Loucy (cell line): ENCODE results near the gene MARK3.
"Not testable (repeated sequence)": the region's sequence is repeated elsewhere in the genome, so short reads cannot be mapped to it uniquely, and the experiment has no call there.

ENCODE experiments used
- H2AFZ ChIP-seq: fragments of 200-600 bp; sonication (generic); 2 replicates; pipeline ENCODE4 v1.6.0; 2016; ENCODE audit warnings: antibody characterized with exemption, mild to moderate bottlenecking, low read length, moderate library complexity
- H3F3A ChIP-seq: fragments of 200-600 bp; 2 replicates; pipeline ENCODE4 v1.6.0; 2016; ENCODE audit warnings: antibody characterized with exemption, low read depth, mild to moderate bottlenecking
- H3K27me3 ChIP-seq: fragments of 200-600 bp; sonication (generic); 2 replicates; pipeline ENCODE4 v1.6.1; 2014; ENCODE audit warnings: low read length, mild to moderate bottlenecking; ENCODE audit not compliant: insufficient read depth, poor library complexity, severe bottlenecking
- H3K36me3 ChIP-seq: fragments of 200-600 bp; sonication (generic); 2 replicates; pipeline ENCODE4 v1.6.1; 2016; ENCODE audit warnings: low read length; ENCODE audit not compliant: insufficient read depth
- H3K4me1 ChIP-seq: fragments of 200-600 bp; sonication (generic); 2 replicates; pipeline ENCODE4 v1.5.1; 2014; ENCODE audit warnings: low read length, mild to moderate bottlenecking; ENCODE audit not compliant: insufficient read depth, poor library complexity, severe bottlenecking
- H3K4me2 ChIP-seq: fragments of 200-600 bp; sonication (generic); 2 replicates; pipeline ENCODE4 v1.6.0; 2014; ENCODE audit warnings: antibody characterized with exemption, low read length, low read depth, mild to moderate bottlenecking; ENCODE audit not compliant: poor library complexity, severe bottlenecking
- H3K4me3 ChIP-seq: fragments of 200-600 bp; sonication (generic); 2 replicates; pipeline ENCODE4 v1.5.1; 2014; ENCODE audit warnings: low read length, mild to moderate bottlenecking, mixed read lengths; ENCODE audit not compliant: poor library complexity, severe bottlenecking
- H3K79me2 ChIP-seq: fragments of 200-600 bp; sonication (generic); 2 replicates; pipeline ENCODE4 v1.6.1; 2014; ENCODE audit warnings: low read length; ENCODE audit not compliant: insufficient read depth
- H3K9ac ChIP-seq: fragments of 200-600 bp; sonication (generic); 2 replicates; pipeline ENCODE4 v1.6.0; 2014; ENCODE audit warnings: mild to moderate bottlenecking, low read depth, low read length, moderate library complexity; ENCODE audit not compliant: poor library complexity, severe bottlenecking
- H3K9me2 ChIP-seq: fragments of 200-600 bp; sonication (generic); replicated peaks from 2 replicates; pipeline ENCODE4 v1.6.1; 2016; ENCODE audit warnings: low read depth, low read length, mixed read lengths
- H3K9me3 ChIP-seq: fragments of 200-600 bp; sonication (generic); 2 replicates; pipeline ENCODE4 v1.6.1; 2014; ENCODE audit warnings: mild to moderate bottlenecking, antibody characterized with exemption, low read length, low read depth; ENCODE audit not compliant: insufficient read depth
- H4K20me1 ChIP-seq: fragments of 200-600 bp; sonication (generic); 2 replicates; pipeline ENCODE4 v1.6.0; 2014; ENCODE audit warnings: antibody characterized with exemption, low read length, mild to moderate bottlenecking; ENCODE audit not compliant: insufficient read depth, poor library complexity, severe bottlenecking
- EZH2phosphoT487 ChIP-seq: fragments of 200-600 bp; IDR thresholded peaks from 2 replicates; pipeline ENCODE4 v1.6.1; 2018; ENCODE audit warnings: antibody characterized with exemption, mild to moderate bottlenecking, moderate library complexity, borderline replicate concordance
- TF ChIP-seq, protein P1 (sequence below): fragments of 200-600 bp; sonication (generic); conservative IDR thresholded peaks from 2 replicates; pipeline ENCODE4 v1.5.1; 2014; ENCODE audit warnings: mild to moderate bottlenecking, antibody characterized with exemption, low read length

The MARK3 gene

DNA sequence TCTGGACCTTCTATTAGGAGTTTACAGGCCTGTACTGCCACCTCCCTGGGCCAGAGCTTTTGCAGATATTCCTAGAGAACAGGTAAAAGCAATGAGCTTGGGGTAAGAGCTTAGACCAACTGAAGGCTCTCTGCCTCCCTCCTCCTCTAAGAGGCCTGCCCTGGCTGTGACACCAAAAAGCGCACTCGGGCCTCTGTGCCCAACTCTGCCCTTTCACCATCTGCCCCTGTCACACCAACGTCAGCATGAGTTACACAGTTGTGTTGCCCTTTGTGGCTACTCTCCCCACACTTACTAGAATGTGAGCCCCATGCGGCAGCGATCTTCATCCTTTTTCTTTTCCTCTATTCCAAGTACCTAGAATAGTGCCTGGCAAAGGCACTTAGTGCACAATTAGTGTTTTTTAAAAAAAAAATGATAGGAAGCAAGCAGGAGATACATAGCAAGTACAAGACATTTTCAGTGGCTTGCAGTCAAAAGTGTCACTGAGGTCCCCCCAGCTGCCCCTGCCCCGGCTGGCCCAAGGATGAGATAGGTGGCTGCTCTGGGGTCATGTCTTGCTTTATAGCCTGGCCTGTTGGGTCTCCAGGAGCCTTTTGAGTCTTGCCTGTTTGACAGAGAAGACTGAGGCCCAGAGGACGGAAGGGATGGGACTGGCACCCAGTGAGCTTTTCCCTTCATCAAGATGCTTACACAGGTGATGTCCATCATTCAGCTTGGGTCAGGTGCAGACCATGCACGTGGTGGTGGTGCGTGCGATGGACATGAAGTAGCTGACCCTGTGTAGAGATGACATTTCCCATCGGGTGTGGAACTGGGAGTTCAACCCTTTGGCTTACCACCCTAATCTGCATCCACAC lies 124.9 kb downstream of the MARK3 start:
- Histone ChIP-seq H2AFZ (no peak overlapping the region), H3K4me1 (no peaks in the 10 kb centered on the region), H3K9ac (no peak overlapping the region), H3K4me2 (no peak overlapping the region), H3K4me3 (no peak overlapping the region), H3K79me2 (no peaks in the 10 kb centered on the region), H3F3A (no peaks in the 10 kb centered on the region), H3K27me3 (no peaks in the 10 kb centered on the region), H3K9me2 (no peaks in the 10 kb centered on the region), H3K9me3 (no peaks in the 10 kb centered on the region), H4K20me1 (no peaks in the 10 kb centered on the region), H3K36me3 (peaks cover 4% of the 10 kb centered on the region; the same call in 1 of the 2 replicates)
- no peak for TF ChIP-seq EZH2phosphoT487
- TF ChIP-seq, protein P1, sequence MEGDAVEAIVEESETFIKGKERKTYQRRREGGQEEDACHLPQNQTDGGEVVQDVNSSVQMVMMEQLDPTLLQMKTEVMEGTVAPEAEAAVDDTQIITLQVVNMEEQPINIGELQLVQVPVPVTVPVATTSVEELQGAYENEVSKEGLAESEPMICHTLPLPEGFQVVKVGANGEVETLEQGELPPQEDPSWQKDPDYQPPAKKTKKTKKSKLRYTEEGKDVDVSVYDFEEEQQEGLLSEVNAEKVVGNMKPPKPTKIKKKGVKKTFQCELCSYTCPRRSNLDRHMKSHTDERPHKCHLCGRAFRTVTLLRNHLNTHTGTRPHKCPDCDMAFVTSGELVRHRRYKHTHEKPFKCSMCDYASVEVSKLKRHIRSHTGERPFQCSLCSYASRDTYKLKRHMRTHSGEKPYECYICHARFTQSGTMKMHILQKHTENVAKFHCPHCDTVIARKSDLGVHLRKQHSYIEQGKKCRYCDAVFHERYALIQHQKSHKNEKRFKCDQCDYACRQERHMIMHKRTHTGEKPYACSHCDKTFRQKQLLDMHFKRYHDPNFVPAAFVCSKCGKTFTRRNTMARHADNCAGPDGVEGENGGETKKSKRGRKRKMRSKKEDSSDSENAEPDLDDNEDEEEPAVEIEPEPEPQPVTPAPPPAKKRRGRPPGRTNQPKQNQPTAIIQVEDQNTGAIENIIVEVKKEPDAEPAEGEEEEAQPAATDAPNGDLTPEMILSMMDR = no peak

DNA sequence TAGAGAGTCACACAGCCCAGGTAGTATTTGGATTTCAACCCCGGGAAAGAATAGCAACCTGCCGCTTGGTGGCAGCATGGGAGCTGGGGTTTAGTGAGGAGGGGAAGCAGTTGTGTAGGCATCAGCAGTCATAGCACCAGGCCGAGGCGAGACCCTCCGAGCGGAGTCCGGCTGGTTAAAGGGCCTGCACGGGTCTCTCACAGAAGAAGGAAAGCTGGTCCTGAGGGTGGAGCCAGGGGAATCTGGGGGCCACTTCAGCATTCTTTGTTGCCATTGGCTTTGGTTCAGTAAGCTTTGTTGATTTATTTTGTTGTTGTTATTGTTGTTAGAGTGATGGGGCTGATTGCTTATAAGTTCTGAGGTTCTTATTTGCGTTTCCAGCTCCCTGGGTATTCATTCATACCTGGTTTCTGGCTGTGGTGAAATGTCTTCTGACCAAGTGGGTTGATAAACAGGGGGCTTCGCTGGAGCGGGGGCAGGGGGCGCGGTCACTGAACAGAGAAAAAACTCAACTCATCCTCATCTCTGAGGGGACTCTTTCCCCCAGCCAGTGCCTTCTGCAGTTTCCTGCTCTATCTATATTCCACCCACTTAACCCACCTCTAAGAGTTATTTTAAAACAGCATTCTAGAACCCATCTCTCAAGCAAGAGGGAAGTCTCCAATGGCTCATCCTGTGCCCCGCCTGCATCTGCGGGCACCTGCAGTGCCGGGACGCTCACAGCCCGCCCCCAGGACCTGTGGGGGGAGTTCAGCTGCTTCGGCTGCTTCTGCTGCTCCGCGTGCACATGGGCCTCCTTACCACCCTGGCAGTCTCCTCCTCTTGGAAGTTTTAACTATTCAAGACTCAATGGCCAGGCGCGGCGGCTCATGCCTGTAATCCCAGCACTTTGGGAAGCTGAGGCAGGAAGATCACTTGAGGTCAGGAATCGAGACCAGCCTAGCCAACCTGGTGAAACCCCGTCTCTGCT lies 125.8 kb downstream of the MARK3 start:
- no peaks in the 10 kb centered on the region for H3K4me1 ChIP-seq
- no peaks in the 10 kb centered on the region for H4K20me1 ChIP-seq
- H3K79me2 ChIP-seq = no peaks in the 10 kb centered on the region
- no peak overlapping the region for H3K9ac ChIP-seq
- H3K4me2 ChIP-seq = no peak overlapping the region
- TF ChIP-seq EZH2phosphoT487 = no peak
- TF ChIP-seq, protein P1 = no peak
- H3K36me3 ChIP-seq = no peaks in the 10 kb centered on the region
- H3K4me3 ChIP-seq = no peak overlapping the region
- H2AFZ ChIP-seq = no peak overlapping the region
- H3K9me2 ChIP-seq = no peaks in the 10 kb centered on the region
- H3K9me3 ChIP-seq = no peaks in the 10 kb centered on the region
- no peaks in the 10 kb centered on the region for H3K27me3 ChIP-seq
- H3F3A ChIP-seq = no peaks in the 10 kb centered on the region

DNA sequence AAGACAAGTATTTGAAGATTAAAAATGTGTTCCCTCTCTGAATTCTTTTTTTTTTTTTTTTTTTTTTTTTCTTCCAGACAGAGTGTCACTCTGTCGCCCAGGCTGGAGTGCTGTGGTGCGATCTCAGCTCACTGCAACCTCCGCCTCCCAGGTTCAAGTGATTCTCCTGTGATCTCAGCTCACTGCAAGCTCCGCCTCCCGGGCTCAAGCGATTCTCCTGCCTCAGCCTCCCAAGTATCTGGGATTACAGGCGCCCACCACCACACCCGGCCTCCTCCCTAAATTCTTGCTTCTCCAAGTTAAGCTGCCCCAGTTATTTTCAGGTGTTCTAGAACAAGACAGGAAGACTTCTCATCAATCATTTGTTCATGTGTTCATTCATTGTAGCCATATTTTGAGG lies 127.0 kb downstream of the MARK3 start:
- H4K20me1 ChIP-seq, H3K36me3 ChIP-seq, H3K9me3 ChIP-seq, H3K9me2 ChIP-seq, H3K4me3 ChIP-seq, H3K4me2 ChIP-seq, H2AFZ ChIP-seq, H3K9ac ChIP-seq, H3K27me3 ChIP-seq, H3K4me1 ChIP-seq, H3K79me2 ChIP-seq, H3F3A ChIP-seq: not testable (repeated sequence)
